ENCODE results near the gene RAB44. TPM values are rescaled to one million over a fixed set of nuclear protein-coding genes. Genes with fewer than 3 reads are reported as not detected.

The RAB44 gene
- total RNA-seq, 1 experiment from 2014 or later, result not detected

DNA sequence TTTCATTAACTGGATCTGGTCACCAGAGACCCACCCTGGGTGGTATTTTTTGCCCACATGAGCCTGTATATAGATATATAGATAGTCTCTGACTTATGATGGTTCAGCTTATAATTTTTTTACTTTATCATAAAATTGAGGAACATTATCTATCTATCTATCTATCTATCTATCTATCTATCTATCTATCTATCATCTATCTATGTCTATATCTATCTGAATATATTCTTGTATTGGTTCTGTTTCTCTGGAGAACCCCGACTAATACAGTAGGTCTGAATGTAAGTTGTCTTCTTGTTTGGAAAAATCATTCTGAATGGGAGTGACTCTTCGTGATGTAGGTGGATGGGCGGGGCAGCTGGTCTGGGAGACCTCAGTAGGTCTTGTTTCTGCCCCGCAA, 32.4 kb upstream of the RAB44 start:
- ChIA-PET POLR2A (no interaction called here), CTCF (no interaction called here)
- Mint-ChIP-seq H3K4me3 (ENCODE audit: unreplicated experiment) (no peak overlapping the region), H3K27me3 (ENCODE audit: insufficient read depth, unreplicated experiment) (peaks cover 3% of the 10 kb centered on the region), H3K9me3 (ENCODE audit: unreplicated experiment) (no peaks in the 10 kb centered on the region), H3K27ac (ENCODE audit: unreplicated experiment) (no peak overlapping the region), H3K36me3 (ENCODE audit: insufficient read depth, unreplicated experiment) (no peaks in the 10 kb centered on the region), H3K4me1 (ENCODE audit: low read depth, unreplicated experiment) (no peaks in the 10 kb centered on the region)
- DNase-seq, result no peak
- Histone ChIP-seq H3K4me1 (no peaks in the 10 kb centered on the region), H3K9me3 (no peaks in the 10 kb centered on the region), H3K36me3 (ENCODE audit: control insufficient read depth, insufficient read depth, low read length) (no peaks in the 10 kb centered on the region), H3K27me3 (replicated peaks; ENCODE audit: control insufficient read depth, insufficient read depth, low read length) (no peaks in the 10 kb centered on the region), H3K4me3 (ENCODE audit: low read depth, low read length) (no peak overlapping the region)
- TF ChIP-seq, protein P1, sequence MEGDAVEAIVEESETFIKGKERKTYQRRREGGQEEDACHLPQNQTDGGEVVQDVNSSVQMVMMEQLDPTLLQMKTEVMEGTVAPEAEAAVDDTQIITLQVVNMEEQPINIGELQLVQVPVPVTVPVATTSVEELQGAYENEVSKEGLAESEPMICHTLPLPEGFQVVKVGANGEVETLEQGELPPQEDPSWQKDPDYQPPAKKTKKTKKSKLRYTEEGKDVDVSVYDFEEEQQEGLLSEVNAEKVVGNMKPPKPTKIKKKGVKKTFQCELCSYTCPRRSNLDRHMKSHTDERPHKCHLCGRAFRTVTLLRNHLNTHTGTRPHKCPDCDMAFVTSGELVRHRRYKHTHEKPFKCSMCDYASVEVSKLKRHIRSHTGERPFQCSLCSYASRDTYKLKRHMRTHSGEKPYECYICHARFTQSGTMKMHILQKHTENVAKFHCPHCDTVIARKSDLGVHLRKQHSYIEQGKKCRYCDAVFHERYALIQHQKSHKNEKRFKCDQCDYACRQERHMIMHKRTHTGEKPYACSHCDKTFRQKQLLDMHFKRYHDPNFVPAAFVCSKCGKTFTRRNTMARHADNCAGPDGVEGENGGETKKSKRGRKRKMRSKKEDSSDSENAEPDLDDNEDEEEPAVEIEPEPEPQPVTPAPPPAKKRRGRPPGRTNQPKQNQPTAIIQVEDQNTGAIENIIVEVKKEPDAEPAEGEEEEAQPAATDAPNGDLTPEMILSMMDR (IDR thresholded peaks at IDR 0.05; ENCODE audit: insufficient read depth in 1 of 2, low read depth in 1 of 2, low read length in 1 of 2, severe bottlenecking in 1 of 2, unreplicated experiment in 1 of 2), result no peak
- intact Hi-C loops (cut with micrococcal nuclease; ENCODE audit: unreplicated experiment), result no loop called here
- no TSS peak for BruUV-seq (replicated peaks)

DNA sequence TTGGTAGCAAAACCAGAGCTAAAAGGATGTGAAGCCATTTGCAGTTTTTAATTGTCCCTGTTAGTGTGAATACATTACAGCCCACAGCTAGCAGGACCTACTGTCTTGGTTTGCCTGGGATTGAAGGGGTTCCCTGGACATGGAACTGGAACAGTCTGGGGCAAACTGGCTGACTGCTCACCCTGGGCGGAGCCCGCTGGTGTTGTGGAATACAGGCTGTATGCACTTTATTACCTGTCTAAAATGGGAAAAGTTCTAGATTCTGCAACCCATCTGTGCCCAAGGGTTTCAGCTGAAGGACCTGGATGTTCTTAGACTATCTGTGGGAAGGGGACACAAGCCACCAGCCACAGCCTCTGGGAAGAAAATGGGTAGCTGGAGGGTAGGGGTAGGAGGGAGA, 31.3 kb upstream of the RAB44 start:
- H3K27me3 Mint-ChIP-seq (ENCODE audit: insufficient read depth, unreplicated experiment), result peaks cover 3% of the 10 kb centered on the region
- no peak overlapping the region for H3K4me3 ChIP-seq (ENCODE audit: low read depth, low read length)
- H3K9me3 ChIP-seq, result no peaks in the 10 kb centered on the region
- H3K4me1 ChIP-seq, result no peaks in the 10 kb centered on the region
- intact Hi-C loops (cut with micrococcal nuclease; ENCODE audit: unreplicated experiment), result no loop called here
- no peak overlapping the region for H3K27ac Mint-ChIP-seq (ENCODE audit: unreplicated experiment)
- CTCF ChIA-PET, result no interaction called here
- TF ChIP-seq, protein P1 (IDR thresholded peaks at IDR 0.05; ENCODE audit: insufficient read depth in 1 of 2, low read depth in 1 of 2, low read length in 1 of 2, severe bottlenecking in 1 of 2, unreplicated experiment in 1 of 2), result no peak
- BruUV-seq (replicated peaks), result no TSS peak
- POLR2A ChIA-PET, result no interaction called here
- no peaks in the 10 kb centered on the region for H3K36me3 ChIP-seq (ENCODE audit: control insufficient read depth, insufficient read depth, low read length)
- H3K27me3 ChIP-seq (replicated peaks; ENCODE audit: control insufficient read depth, insufficient read depth, low read length), result no peaks in the 10 kb centered on the region
- no peak for DNase-seq
- no peaks in the 10 kb centered on the region for H3K9me3 Mint-ChIP-seq (ENCODE audit: unreplicated experiment)
- H3K4me1 Mint-ChIP-seq (ENCODE audit: low read depth, unreplicated experiment), result no peaks in the 10 kb centered on the region
- no peaks in the 10 kb centered on the region for H3K36me3 Mint-ChIP-seq (ENCODE audit: insufficient read depth, unreplicated experiment)
- H3K4me3 Mint-ChIP-seq (ENCODE audit: unreplicated experiment), result no peak overlapping the region

DNA sequence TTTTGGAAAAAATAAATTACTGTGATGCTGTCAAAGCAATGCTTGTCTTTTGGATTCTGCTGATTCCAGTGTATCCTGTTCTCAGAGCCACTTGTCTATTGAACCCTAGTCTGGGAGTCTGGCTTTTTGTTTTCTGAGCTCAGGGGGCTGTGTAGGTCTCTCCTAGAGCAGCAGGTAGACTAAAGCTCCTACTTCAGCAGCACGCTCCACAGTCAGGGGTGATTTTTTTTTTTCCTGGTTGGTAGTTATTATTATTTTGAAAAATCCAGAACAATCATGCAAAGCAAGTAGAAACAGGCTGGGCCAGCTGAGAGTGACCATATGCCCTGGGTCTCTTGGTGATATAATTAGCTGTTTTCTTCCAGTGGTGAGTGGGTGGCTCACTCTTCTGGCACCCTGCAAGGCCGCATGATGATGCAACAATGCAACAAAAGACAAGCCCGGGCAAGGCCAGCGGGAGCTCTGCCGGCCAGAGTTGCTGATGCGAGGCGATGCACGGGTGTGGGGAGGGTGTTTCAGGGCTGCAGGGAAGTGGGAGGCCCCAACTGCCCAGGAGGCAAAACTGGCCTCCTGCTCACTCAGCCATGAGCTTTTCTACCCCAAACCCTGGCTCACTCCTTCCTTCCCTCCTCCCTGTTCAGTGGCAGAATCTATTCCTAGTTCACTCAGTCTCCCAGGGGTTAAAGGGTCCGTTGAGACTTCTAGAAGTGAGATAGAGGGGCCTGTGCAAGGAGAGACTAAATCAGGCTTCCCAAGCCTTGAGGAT, 30.6 kb upstream of the RAB44 start:
- no peaks in the 10 kb centered on the region for H3K4me1 ChIP-seq
- H3K4me3 ChIP-seq (ENCODE audit: low read depth, low read length), result no peak overlapping the region
- Mint-ChIP-seq H3K4me3 (ENCODE audit: unreplicated experiment) (no peak overlapping the region), H3K36me3 (ENCODE audit: insufficient read depth, unreplicated experiment) (no peaks in the 10 kb centered on the region), H3K4me1 (ENCODE audit: low read depth, unreplicated experiment) (no peaks in the 10 kb centered on the region), H3K9me3 (ENCODE audit: unreplicated experiment) (no peaks in the 10 kb centered on the region), H3K27ac (ENCODE audit: unreplicated experiment) (no peak overlapping the region), H3K27me3 (ENCODE audit: insufficient read depth, unreplicated experiment) (peaks cover 3% of the 10 kb centered on the region)
- intact Hi-C loops (cut with micrococcal nuclease; ENCODE audit: unreplicated experiment), result no loop called here
- H3K27me3 ChIP-seq (replicated peaks; ENCODE audit: control insufficient read depth, insufficient read depth, low read length), result no peaks in the 10 kb centered on the region
- ChIA-PET CTCF (interaction anchor here (0.5 to 0.7 kb wide), 2 partner anchors 92 to 154 kb away, joined by 3 to 4 read pairs; no protein-coding TSS in a partner anchor), POLR2A (no interaction called here)
- no TSS peak for BruUV-seq (replicated peaks)
- TF ChIP-seq, protein P1 (IDR thresholded peaks at IDR 0.05; ENCODE audit: insufficient read depth in 1 of 2, low read depth in 1 of 2, low read length in 1 of 2, severe bottlenecking in 1 of 2, unreplicated experiment in 1 of 2), result no peak
- H3K9me3 ChIP-seq, result no peaks in the 10 kb centered on the region
- peak in 1 of 2 experiments; percentile 56 for DNase-seq
- no peaks in the 10 kb centered on the region for H3K36me3 ChIP-seq (ENCODE audit: control insufficient read depth, insufficient read depth, low read length)
